ENCODE data around the gene MYO1D. TPM values are rescaled to one million over a fixed set of nuclear protein-coding genes. Genes with fewer than 3 reads are reported as not detected.

MYO1D gene
- total RNA-seq, 1 experiment from 2014 or later: 35.7 TPM

GRCh38 chr17:32896647-32897258, 19.8 kb upstream of the MYO1D start:
- Histone ChIP-seq H3K79me2 (ENCODE audit: insufficient read depth, low read length) (no peaks in the 10 kb centered on the region), H3K4me1 (ENCODE audit: control insufficient read depth in 1 of 2, insufficient read depth in 2 of 2, low read length in 2 of 2) (no peaks in the 10 kb centered on the region), H3K9ac (ENCODE audit: low read length) (no peak overlapping the region), H3K27me3 (ENCODE audit: insufficient read depth, low read length) (no peaks in the 10 kb centered on the region), H3K36me3 (ENCODE audit: control insufficient read depth in 1 of 2, insufficient read depth in 2 of 2, low read length in 2 of 2) (no peaks in the 10 kb centered on the region), H3K9me2 (ENCODE audit: insufficient read depth) (no peaks in the 10 kb centered on the region), H2AFZ (ENCODE audit: low read depth, low read length, poor library complexity, severe bottlenecking) (no peak overlapping the region), H3K9me3 (ENCODE audit: control insufficient read depth in 1 of 2, insufficient read depth in 1 of 2, low read depth in 1 of 2, low read length in 2 of 2) (no peaks in the 10 kb centered on the region), H4K20me1 (ENCODE audit: insufficient read depth) (no peaks in the 10 kb centered on the region), H3K4me3 (replicated peaks in 1 of 2; ENCODE audit: low read depth in 1 of 2, low read length in 2 of 2) (no peak overlapping the region), H3K4me2 (ENCODE audit: low read length) (no peak overlapping the region), H3K27ac (ENCODE audit: low read depth, low read length) (no peak overlapping the region)
- no peak for TF ChIP-seq SRF (IDR thresholded peaks at IDR 0.05; ENCODE audit: low read depth)
- TF ChIP-seq YY1 (IDR thresholded peaks at IDR 0.05; ENCODE audit: extremely low read depth, insufficient replicate concordance, low read depth, low read length): no peak
- no peak for TF ChIP-seq REST (IDR thresholded peaks at IDR 0.05; ENCODE audit: low read depth)
- TF ChIP-seq CEBPB (IDR thresholded peaks at IDR 0.05; ENCODE audit: low read depth): no peak
- no peak for TF ChIP-seq ATF3 (IDR thresholded peaks at IDR 0.05)
- TF ChIP-seq POLR2AphosphoS5 (IDR thresholded peaks at IDR 0.05; ENCODE audit: low read depth, low read length): no peak
- TF ChIP-seq ZNF274 (IDR thresholded peaks at IDR 0.05; ENCODE audit: low read depth, low read length): no peak
- no peak for TF ChIP-seq SP1 (IDR thresholded peaks at IDR 0.05; ENCODE audit: low read depth)
- TF ChIP-seq SIN3A (IDR thresholded peaks at IDR 0.05; ENCODE audit: low read depth): no peak
- no peak for TF ChIP-seq EGR1 (IDR thresholded peaks at IDR 0.05; ENCODE audit: low read depth)
- TF ChIP-seq EZH2phosphoT487 (IDR thresholded peaks at IDR 0.05; ENCODE audit: borderline replicate concordance): no peak
- CTCF ChIA-PET: no interaction called here
- no peak for DNase-seq (ENCODE audit: low read depth, low spot score)
- POLR2A ChIA-PET: no interaction called here
- intact Hi-C loops (cut with micrococcal nuclease): no loop called here
- RAD21 ChIA-PET (ENCODE audit: low non-redundant PET in 1 of 2, low total read pairs in 2 of 2, uncharacterized antibody in 2 of 2, unreplicated experiment in 2 of 2): no interaction called here
- BruUV-seq (replicated peaks): no TSS peak
- ATAC-seq: no peak

All from HCT116 (cell line).